HEK293 (cell line): Measurements from ENCODE around the gene PDGFC.

Experiments used
- SALL2 ChIP-seq: fragments of 450-650 bp; formaldehyde crosslinking; IDR thresholded peaks from 2 replicates; pipeline ENCODE4 v1.5.0; 2017; ENCODE audit warnings: missing biosample characterization, mild to moderate bottlenecking, missing genetic modification characterization, borderline replicate concordance
- ZFP37 ChIP-seq: fragments of 450-650 bp; formaldehyde crosslinking; IDR thresholded peaks from 2 replicates; pipeline ENCODE4 v1.5.1; 2016; ENCODE audit warnings: missing biosample characterization, missing genetic modification characterization
- ZNF174 ChIP-seq: fragments of 450-650 bp; formaldehyde crosslinking; IDR thresholded peaks from 2 replicates; pipeline ENCODE4 v1.5.0; 2017; ENCODE audit warnings: missing biosample characterization, mild to moderate bottlenecking, missing genetic modification characterization
- ZNF335 ChIP-seq: fragments of 450-650 bp; formaldehyde crosslinking; conservative IDR thresholded peaks from 2 replicates; pipeline ENCODE4 v1.5.1; 2016; ENCODE audit warnings: missing biosample characterization, missing genetic modification characterization
- ZNF48 ChIP-seq: fragments of 450-650 bp; formaldehyde crosslinking; IDR thresholded peaks from 2 replicates; pipeline ENCODE4 v1.5.1; 2016; ENCODE audit warnings: missing biosample characterization, missing genetic modification characterization
- ZNF76 ChIP-seq: fragments of 450-650 bp; formaldehyde crosslinking; IDR thresholded peaks from 2 replicates; pipeline ENCODE4; 2016; ENCODE audit warnings: low read depth, missing biosample characterization, missing genetic modification characterization, borderline replicate concordance
- TF ChIP-seq, protein P1 (sequence below): fragments of 450-650 bp; formaldehyde crosslinking; IDR thresholded peaks from 2 replicates; pipeline ENCODE4 v1.5.1; 2016; ENCODE audit warnings: missing biosample characterization, missing genetic modification characterization
- TF ChIP-seq, protein P2 (sequence below): fragments of 450-650 bp; formaldehyde crosslinking; IDR thresholded peaks from 2 replicates; pipeline ENCODE4 v1.5.1; 2016; ENCODE audit warnings: missing biosample characterization, missing genetic modification characterization

DNA sequence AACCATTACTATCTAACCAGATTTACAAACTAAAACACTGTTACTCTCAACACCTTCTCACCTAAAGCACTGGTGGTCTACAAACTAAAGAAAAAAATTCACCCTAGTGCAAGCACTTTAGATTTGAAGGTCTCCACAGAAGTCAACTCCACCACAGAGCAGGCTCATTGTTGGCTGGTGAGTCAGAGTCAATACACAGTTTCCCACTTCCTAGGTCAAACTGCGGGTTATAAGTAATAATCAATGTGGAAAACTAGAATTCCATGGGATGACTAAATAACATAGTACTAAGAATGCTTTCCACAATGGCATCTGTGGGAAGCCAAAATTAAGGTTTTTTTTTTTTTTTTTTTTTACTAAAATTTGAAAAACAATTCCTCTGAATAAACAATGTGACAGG lies 191.8 kb downstream of the PDGFC start:
- TF ChIP-seq ZNF174 (tag by site-specific recombination), result no peak
- TF ChIP-seq, protein P1, sequence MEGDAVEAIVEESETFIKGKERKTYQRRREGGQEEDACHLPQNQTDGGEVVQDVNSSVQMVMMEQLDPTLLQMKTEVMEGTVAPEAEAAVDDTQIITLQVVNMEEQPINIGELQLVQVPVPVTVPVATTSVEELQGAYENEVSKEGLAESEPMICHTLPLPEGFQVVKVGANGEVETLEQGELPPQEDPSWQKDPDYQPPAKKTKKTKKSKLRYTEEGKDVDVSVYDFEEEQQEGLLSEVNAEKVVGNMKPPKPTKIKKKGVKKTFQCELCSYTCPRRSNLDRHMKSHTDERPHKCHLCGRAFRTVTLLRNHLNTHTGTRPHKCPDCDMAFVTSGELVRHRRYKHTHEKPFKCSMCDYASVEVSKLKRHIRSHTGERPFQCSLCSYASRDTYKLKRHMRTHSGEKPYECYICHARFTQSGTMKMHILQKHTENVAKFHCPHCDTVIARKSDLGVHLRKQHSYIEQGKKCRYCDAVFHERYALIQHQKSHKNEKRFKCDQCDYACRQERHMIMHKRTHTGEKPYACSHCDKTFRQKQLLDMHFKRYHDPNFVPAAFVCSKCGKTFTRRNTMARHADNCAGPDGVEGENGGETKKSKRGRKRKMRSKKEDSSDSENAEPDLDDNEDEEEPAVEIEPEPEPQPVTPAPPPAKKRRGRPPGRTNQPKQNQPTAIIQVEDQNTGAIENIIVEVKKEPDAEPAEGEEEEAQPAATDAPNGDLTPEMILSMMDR (tag by site-specific recombination), result no peak
- no peak for TF ChIP-seq ZFP37
- TF ChIP-seq ZNF76 (tag by site-specific recombination), result no peak
- TF ChIP-seq ZNF48 (tag by site-specific recombination), result no peak
- TF ChIP-seq ZNF335 (tag by site-specific recombination), result no peak
- TF ChIP-seq SALL2 (tag by site-specific recombination), result no peak
- TF ChIP-seq, protein P2, sequence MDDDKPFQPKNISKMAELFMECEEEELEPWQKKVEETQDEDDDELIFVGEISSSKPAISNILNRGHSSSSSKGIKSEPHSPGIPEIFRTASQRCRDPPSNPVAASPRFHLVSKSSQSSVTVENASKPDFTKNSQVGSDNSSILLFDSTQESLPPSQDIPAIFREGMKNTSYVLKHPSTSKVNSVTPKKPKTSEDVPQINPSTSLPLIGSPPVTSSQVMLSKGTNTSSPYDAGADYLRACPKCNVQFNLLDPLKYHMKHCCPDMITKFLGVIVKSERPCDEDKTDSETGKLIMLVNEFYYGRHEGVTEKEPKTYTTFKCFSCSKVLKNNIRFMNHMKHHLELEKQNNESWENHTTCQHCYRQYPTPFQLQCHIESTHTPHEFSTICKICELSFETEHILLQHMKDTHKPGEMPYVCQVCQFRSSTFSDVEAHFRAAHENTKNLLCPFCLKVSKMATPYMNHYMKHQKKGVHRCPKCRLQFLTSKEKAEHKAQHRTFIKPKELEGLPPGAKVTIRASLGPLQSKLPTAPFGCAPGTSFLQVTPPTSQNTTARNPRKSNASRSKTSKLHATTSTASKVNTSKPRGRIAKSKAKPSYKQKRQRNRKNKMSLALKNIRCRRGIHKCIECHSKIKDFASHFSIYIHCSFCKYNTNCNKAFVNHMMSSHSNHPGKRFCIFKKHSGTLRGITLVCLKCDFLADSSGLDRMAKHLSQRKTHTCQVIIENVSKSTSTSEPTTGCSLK, result no peak
